Measurements from ENCODE around the gene SELENOO.

DNA sequence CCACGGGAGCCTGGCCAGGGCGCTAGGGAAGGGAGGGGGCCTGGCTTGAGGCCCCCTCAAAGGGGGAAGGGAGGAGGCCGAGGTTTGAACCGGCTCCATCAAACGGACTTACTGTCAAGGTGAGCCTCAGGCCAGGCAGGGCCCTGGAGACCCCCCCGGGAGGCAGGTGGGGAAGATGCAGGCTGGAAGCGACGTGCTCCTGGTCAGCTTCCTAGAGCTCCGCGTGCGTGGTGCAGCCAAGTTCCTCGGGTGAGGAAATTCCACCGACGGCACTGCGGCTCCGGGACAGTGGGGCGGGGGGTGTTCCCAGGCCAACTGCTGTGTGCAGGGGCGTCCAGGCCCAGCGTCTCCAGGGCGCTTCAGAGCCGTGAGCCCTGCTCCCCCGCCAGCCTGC, 22.3 kb upstream of the SELENOO start:
- TF ChIP-seq, protein P1, sequence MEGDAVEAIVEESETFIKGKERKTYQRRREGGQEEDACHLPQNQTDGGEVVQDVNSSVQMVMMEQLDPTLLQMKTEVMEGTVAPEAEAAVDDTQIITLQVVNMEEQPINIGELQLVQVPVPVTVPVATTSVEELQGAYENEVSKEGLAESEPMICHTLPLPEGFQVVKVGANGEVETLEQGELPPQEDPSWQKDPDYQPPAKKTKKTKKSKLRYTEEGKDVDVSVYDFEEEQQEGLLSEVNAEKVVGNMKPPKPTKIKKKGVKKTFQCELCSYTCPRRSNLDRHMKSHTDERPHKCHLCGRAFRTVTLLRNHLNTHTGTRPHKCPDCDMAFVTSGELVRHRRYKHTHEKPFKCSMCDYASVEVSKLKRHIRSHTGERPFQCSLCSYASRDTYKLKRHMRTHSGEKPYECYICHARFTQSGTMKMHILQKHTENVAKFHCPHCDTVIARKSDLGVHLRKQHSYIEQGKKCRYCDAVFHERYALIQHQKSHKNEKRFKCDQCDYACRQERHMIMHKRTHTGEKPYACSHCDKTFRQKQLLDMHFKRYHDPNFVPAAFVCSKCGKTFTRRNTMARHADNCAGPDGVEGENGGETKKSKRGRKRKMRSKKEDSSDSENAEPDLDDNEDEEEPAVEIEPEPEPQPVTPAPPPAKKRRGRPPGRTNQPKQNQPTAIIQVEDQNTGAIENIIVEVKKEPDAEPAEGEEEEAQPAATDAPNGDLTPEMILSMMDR (IDR thresholded peaks at IDR 0.05) = no peak
- TF ChIP-seq EP300 (IDR thresholded peaks at IDR 0.05) = no peak
- TF ChIP-seq POLR2A (IDR thresholded peaks at IDR 0.05) = no peak

All from tibial nerve (tissue), 4 donors.